ENCODE data around the gene ADH1B.
"Not testable (repeated sequence)": the region's sequence is repeated elsewhere in the genome, so short reads cannot be mapped to it uniquely, and the experiment has no call there.

Gene ADH1B

DNA sequence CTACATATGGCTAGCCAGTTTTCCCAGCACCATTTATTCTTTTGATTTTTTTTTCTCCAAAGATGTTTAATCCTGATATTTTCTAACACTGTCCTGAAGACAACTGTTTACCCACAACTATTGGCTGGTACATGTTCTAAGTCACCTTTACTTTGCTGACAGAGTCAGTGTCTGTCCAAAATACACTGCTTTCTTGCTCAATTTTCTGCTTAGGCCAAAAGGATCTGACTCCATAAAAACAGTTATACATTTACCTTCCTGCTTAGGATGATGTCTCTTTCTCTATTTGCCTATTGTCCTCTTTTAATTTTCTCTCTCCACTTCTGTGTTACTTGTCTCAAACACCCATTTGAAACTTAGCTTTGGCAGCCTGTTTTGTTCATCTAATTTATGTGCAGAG lies 28.1 kb upstream of the ADH1B start:
- Histone ChIP-seq H4K8ac (ENCODE audit: low read depth, low read length) (no peak overlapping the region), H3K14ac (ENCODE audit: low read length) (no peak overlapping the region), H3K9ac (ENCODE audit: low read depth, low read length, poor library complexity) (no peak overlapping the region), H3K36me3 (replicated peaks in 1 of 2; ENCODE audit: control insufficient read depth in 2 of 2, insufficient read depth in 2 of 2, low read length in 2 of 2) (no peaks in the 10 kb centered on the region), H3K23ac (ENCODE audit: low read depth, low read length, poor library complexity) (no peak overlapping the region), H2BK15ac (ENCODE audit: low read length) (no peak overlapping the region), H4K91ac (ENCODE audit: low read depth, low read length, poor library complexity) (no peak overlapping the region), H2AFZ (ENCODE audit: low read length) (no peak overlapping the region), H2BK5ac (ENCODE audit: low read length) (no peak overlapping the region), H3K27ac (replicated peaks; ENCODE audit: low read length) (no peak overlapping the region), H3K9me3 (replicated peaks in 1 of 2; ENCODE audit: control insufficient read depth in 2 of 2, insufficient read depth in 1 of 2, low read depth in 1 of 2, low read length in 2 of 2) (no peaks in the 10 kb centered on the region), H2AK5ac (ENCODE audit: low read depth, low read length) (no peak overlapping the region), H3K27me3 (ENCODE audit: control insufficient read depth in 3 of 3, insufficient read depth in 3 of 3, low read depth in 1 of 3, low read length in 3 of 3) (no peaks in the 10 kb centered on the region), H3K4ac (ENCODE audit: low read length) (no peak overlapping the region), H3K4me3 (ENCODE audit: low read length in 2 of 2) (no peak overlapping the region), H3K4me1 (ENCODE audit: control insufficient read depth in 2 of 2, insufficient read depth in 1 of 2, low read depth in 1 of 2, low read length in 2 of 2) (no peaks in the 10 kb centered on the region), H3K4me2 (ENCODE audit: insufficient read depth, low read length, poor library complexity, severe bottlenecking) (no peak overlapping the region), H2BK12ac (ENCODE audit: low read length) (no peak overlapping the region), H3K18ac (ENCODE audit: low read length) (no peak overlapping the region), H2BK120ac (ENCODE audit: low read depth, low read length) (no peak overlapping the region), H3K79me1 (ENCODE audit: low read depth, low read length) (no peaks in the 10 kb centered on the region)
- DNase-seq (ENCODE audit: low spot score): no peak

DNA sequence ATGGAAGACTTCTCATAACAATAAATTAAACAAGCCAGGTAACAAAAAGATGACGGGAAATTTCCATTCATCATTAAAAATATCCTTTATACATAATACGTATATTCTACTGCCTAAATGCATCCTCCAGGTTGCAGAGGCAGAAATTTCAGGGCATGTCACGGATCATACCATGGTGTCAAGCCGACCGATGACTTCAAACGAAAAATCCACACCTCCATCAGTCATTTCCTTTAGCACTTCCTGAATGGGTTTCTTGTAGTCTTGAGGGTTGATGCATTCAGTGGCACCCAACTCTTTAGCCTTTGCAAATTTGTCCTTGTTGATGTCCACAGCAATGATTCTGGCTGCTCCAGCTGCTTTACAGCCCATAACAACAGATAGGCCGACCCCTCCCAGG lies 21.4 kb upstream of the ADH1B start:
- H2AK5ac ChIP-seq (ENCODE audit: low read depth, low read length); H2BK120ac ChIP-seq (ENCODE audit: low read depth, low read length); H3K36me3 ChIP-seq (replicated peaks in 1 of 2; ENCODE audit: control insufficient read depth in 2 of 2, insufficient read depth in 2 of 2, low read length in 2 of 2); H3K4me1 ChIP-seq (ENCODE audit: control insufficient read depth in 2 of 2, insufficient read depth in 1 of 2, low read depth in 1 of 2, low read length in 2 of 2); H3K14ac ChIP-seq (ENCODE audit: low read length); H4K8ac ChIP-seq (ENCODE audit: low read depth, low read length); H3K4me2 ChIP-seq (ENCODE audit: insufficient read depth, low read length, poor library complexity, severe bottlenecking); H2AFZ ChIP-seq (ENCODE audit: low read length); H3K23ac ChIP-seq (ENCODE audit: low read depth, low read length, poor library complexity); H2BK5ac ChIP-seq (ENCODE audit: low read length); H3K18ac ChIP-seq (ENCODE audit: low read length); H3K4me3 ChIP-seq (ENCODE audit: low read length in 2 of 2); H2BK12ac ChIP-seq (ENCODE audit: low read length); H3K27me3 ChIP-seq (ENCODE audit: control insufficient read depth in 3 of 3, insufficient read depth in 3 of 3, low read depth in 1 of 3, low read length in 3 of 3); H3K9me3 ChIP-seq (replicated peaks in 1 of 2; ENCODE audit: control insufficient read depth in 2 of 2, insufficient read depth in 1 of 2, low read depth in 1 of 2, low read length in 2 of 2); H3K9ac ChIP-seq (ENCODE audit: low read depth, low read length, poor library complexity); H2BK15ac ChIP-seq (ENCODE audit: low read length); H3K27ac ChIP-seq (replicated peaks; ENCODE audit: low read length); H4K91ac ChIP-seq (ENCODE audit: low read depth, low read length, poor library complexity); H3K79me1 ChIP-seq (ENCODE audit: low read depth, low read length); DNase-seq (ENCODE audit: low spot score); H3K4ac ChIP-seq (ENCODE audit: low read length): not testable (repeated sequence)
- no CpG with 5 or more reads among the region's 7 CpGs for whole genome bisulfite sequencing, 2 donors (ENCODE audit: extremely low coverage in 2 of 2, insufficient read length in 2 of 2, insufficient replicate concordance in 1 of 2)

DNA sequence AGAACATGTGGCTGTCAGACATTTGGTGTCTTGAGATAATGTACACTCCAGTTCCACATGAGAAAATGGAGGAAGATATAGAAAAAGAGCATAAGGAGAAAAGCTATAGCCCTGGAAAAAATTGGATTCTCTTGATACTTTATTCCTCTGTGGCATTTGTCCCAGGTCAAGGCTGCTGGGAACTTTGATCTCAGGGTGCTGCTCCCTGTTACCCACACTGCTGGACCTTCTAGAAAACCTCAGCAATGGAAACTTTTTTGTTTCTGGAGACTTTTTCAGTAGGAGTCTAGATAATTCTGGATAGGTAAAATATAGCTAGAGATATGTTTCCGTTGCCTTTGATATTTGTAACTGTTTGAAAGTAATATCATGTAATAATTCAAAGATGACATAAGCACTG lies 20.2 kb upstream of the ADH1B start:
- H3K4me3 ChIP-seq (ENCODE audit: low read length in 2 of 2): no peak overlapping the region
- no peak for DNase-seq (ENCODE audit: low spot score)
- H3K4ac ChIP-seq (ENCODE audit: low read length): no peak overlapping the region
- H3K9me3 ChIP-seq (replicated peaks in 1 of 2; ENCODE audit: control insufficient read depth in 2 of 2, insufficient read depth in 1 of 2, low read depth in 1 of 2, low read length in 2 of 2): no peaks in the 10 kb centered on the region
- H3K14ac ChIP-seq (ENCODE audit: low read length): no peak overlapping the region
- no peak overlapping the region for H3K4me2 ChIP-seq (ENCODE audit: insufficient read depth, low read length, poor library complexity, severe bottlenecking)
- H2BK15ac ChIP-seq (ENCODE audit: low read length): no peak overlapping the region
- H2AFZ ChIP-seq (ENCODE audit: low read length): no peak overlapping the region
- WGBS, 2 donors (ENCODE audit: extremely low coverage in 2 of 2, insufficient read length in 2 of 2, insufficient replicate concordance in 1 of 2): no CpG with 5 or more reads among the region's 1 CpG
- no peak overlapping the region for H4K91ac ChIP-seq (ENCODE audit: low read depth, low read length, poor library complexity)
- H2AK5ac ChIP-seq (ENCODE audit: low read depth, low read length): no peak overlapping the region
- no peak overlapping the region for H2BK120ac ChIP-seq (ENCODE audit: low read depth, low read length)
- H3K36me3 ChIP-seq (replicated peaks in 1 of 2; ENCODE audit: control insufficient read depth in 2 of 2, insufficient read depth in 2 of 2, low read length in 2 of 2): no peaks in the 10 kb centered on the region
- H3K27ac ChIP-seq (replicated peaks; ENCODE audit: low read length): no peak overlapping the region
- H3K18ac ChIP-seq (ENCODE audit: low read length): no peak overlapping the region
- no peak overlapping the region for H2BK12ac ChIP-seq (ENCODE audit: low read length)
- no peaks in the 10 kb centered on the region for H3K79me1 ChIP-seq (ENCODE audit: low read depth, low read length)
- H3K4me1 ChIP-seq (ENCODE audit: control insufficient read depth in 2 of 2, insufficient read depth in 1 of 2, low read depth in 1 of 2, low read length in 2 of 2): no peaks in the 10 kb centered on the region
- H3K27me3 ChIP-seq (ENCODE audit: control insufficient read depth in 3 of 3, insufficient read depth in 3 of 3, low read depth in 1 of 3, low read length in 3 of 3): no peaks in the 10 kb centered on the region
- no peak overlapping the region for H3K23ac ChIP-seq (ENCODE audit: low read depth, low read length, poor library complexity)
- H2BK5ac ChIP-seq (ENCODE audit: low read length): no peak overlapping the region
- no peak overlapping the region for H3K9ac ChIP-seq (ENCODE audit: low read depth, low read length, poor library complexity)
- H4K8ac ChIP-seq (ENCODE audit: low read depth, low read length): no peak overlapping the region

DNA sequence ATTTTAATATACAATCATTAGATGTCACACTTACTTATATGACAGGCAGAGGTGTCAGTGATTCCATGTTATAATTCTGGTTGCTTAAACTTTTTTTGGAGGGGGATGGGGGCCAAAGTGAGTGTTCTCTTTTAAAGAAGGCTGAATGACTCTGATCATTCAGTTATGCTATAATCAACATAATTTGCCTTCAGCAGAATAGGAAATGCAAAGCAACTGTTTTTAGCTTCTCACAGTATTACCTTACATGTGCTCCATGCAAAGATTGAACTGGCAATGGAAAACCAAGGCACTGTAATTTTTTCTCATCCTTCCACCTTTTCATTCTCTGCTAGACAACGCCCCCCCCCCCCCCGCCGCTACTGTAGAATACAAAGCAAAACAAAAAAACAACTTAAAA lies 18.0 kb upstream of the ADH1B start:
- Histone ChIP-seq H2BK120ac (ENCODE audit: low read depth, low read length) (no peak overlapping the region), H3K4me3 (ENCODE audit: low read length in 2 of 2) (no peak overlapping the region), H2AK5ac (ENCODE audit: low read depth, low read length) (no peak overlapping the region), H3K18ac (ENCODE audit: low read length) (no peak overlapping the region), H2BK5ac (ENCODE audit: low read length) (no peak overlapping the region), H3K9ac (ENCODE audit: low read depth, low read length, poor library complexity) (no peak overlapping the region), H2AFZ (ENCODE audit: low read length) (no peak overlapping the region), H3K23ac (ENCODE audit: low read depth, low read length, poor library complexity) (no peak overlapping the region), H2BK12ac (ENCODE audit: low read length) (no peak overlapping the region), H4K8ac (ENCODE audit: low read depth, low read length) (no peak overlapping the region), H3K27ac (replicated peaks; ENCODE audit: low read length) (no peak overlapping the region), H3K4me2 (ENCODE audit: insufficient read depth, low read length, poor library complexity, severe bottlenecking) (no peak overlapping the region), H3K27me3 (ENCODE audit: control insufficient read depth in 3 of 3, insufficient read depth in 3 of 3, low read depth in 1 of 3, low read length in 3 of 3) (no peaks in the 10 kb centered on the region), H3K79me1 (ENCODE audit: low read depth, low read length) (no peaks in the 10 kb centered on the region), H3K14ac (ENCODE audit: low read length) (no peak overlapping the region), H4K91ac (ENCODE audit: low read depth, low read length, poor library complexity) (no peak overlapping the region), H3K4ac (ENCODE audit: low read length) (no peak overlapping the region), H2BK15ac (ENCODE audit: low read length) (no peak overlapping the region), H3K9me3 (replicated peaks in 1 of 2; ENCODE audit: control insufficient read depth in 2 of 2, insufficient read depth in 1 of 2, low read depth in 1 of 2, low read length in 2 of 2) (no peaks in the 10 kb centered on the region), H3K4me1 (ENCODE audit: control insufficient read depth in 2 of 2, insufficient read depth in 1 of 2, low read depth in 1 of 2, low read length in 2 of 2) (no peaks in the 10 kb centered on the region), H3K36me3 (replicated peaks in 1 of 2; ENCODE audit: control insufficient read depth in 2 of 2, insufficient read depth in 2 of 2, low read length in 2 of 2) (no peaks in the 10 kb centered on the region)
- no peak for DNase-seq (ENCODE audit: low spot score)
- WGBS, 2 donors (ENCODE audit: extremely low coverage in 2 of 2, insufficient read length in 2 of 2, insufficient replicate concordance in 1 of 2): no CpG with 5 or more reads among the region's 3 CpGs
